PFSK-1 (cell line): ENCODE measurements around the gene GNA14.

ENCODE experiments used
- POLR2AphosphoS5 ChIP-seq: IDR thresholded peaks from 2 replicates; pipeline ENCODE4 v1.6.1; 2012; ENCODE audit warnings: low read depth, mild to moderate bottlenecking, control low read depth, low read length, moderate library complexity
- SIN3A ChIP-seq: IDR thresholded peaks from 2 replicates; pipeline ENCODE4 v1.6.1; 2012; ENCODE audit warnings: mild to moderate bottlenecking, low read length, moderate library complexity, borderline replicate concordance; ENCODE audit not compliant: insufficient read depth
- TAF1 ChIP-seq: IDR thresholded peaks from 2 replicates; pipeline ENCODE4 v1.6.1; 2012; ENCODE audit warnings: low read length, control low read depth, borderline replicate concordance; ENCODE audit not compliant: insufficient read depth
- TF ChIP-seq, protein P1 (sequence below), 2 experiments: IDR thresholded peaks; 2 replicates each; pipeline versions ENCODE4 v1.6.1 to v1.8.0; 2011 to 2012; ENCODE audit warnings: low read depth in 2 of 2, low read length in 2 of 2, control low read depth in 1 of 2, inconsistent platforms in 1 of 2, mild to moderate bottlenecking in 1 of 2, moderate library complexity in 1 of 2; ENCODE audit not compliant: insufficient read depth in 1 of 2

GRCh38 chr9:77429928-77430327, 218.2 kb downstream of the GNA14 start:
- TF ChIP-seq, protein P1, sequence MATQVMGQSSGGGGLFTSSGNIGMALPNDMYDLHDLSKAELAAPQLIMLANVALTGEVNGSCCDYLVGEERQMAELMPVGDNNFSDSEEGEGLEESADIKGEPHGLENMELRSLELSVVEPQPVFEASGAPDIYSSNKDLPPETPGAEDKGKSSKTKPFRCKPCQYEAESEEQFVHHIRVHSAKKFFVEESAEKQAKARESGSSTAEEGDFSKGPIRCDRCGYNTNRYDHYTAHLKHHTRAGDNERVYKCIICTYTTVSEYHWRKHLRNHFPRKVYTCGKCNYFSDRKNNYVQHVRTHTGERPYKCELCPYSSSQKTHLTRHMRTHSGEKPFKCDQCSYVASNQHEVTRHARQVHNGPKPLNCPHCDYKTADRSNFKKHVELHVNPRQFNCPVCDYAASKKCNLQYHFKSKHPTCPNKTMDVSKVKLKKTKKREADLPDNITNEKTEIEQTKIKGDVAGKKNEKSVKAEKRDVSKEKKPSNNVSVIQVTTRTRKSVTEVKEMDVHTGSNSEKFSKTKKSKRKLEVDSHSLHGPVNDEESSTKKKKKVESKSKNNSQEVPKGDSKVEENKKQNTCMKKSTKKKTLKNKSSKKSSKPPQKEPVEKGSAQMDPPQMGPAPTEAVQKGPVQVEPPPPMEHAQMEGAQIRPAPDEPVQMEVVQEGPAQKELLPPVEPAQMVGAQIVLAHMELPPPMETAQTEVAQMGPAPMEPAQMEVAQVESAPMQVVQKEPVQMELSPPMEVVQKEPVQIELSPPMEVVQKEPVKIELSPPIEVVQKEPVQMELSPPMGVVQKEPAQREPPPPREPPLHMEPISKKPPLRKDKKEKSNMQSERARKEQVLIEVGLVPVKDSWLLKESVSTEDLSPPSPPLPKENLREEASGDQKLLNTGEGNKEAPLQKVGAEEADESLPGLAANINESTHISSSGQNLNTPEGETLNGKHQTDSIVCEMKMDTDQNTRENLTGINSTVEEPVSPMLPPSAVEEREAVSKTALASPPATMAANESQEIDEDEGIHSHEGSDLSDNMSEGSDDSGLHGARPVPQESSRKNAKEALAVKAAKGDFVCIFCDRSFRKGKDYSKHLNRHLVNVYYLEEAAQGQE (IDR thresholded peaks at IDR 0.05; ENCODE audit: insufficient read depth in 1 of 2, low read depth in 2 of 2, low read length in 2 of 2): no peak
- TF ChIP-seq SIN3A (no peak), POLR2AphosphoS5 (no peak), TAF1 (no peak)
